Middle frontal gyrus (tissue), 1 donor: Measurements from ENCODE around the gene INTS3.
"Not testable (repeated sequence)": the region's sequence is repeated elsewhere in the genome, so short reads cannot be mapped to it uniquely, and the experiment has no call there.

ENCODE experiments used
- DNase-seq: peaks from one replicate; pipeline ENCODE4 v3.0.0-alpha.2; 2015; ENCODE audit warnings: low spot score; ENCODE audit errors: extremely low spot score

Gene INTS3

DNA sequence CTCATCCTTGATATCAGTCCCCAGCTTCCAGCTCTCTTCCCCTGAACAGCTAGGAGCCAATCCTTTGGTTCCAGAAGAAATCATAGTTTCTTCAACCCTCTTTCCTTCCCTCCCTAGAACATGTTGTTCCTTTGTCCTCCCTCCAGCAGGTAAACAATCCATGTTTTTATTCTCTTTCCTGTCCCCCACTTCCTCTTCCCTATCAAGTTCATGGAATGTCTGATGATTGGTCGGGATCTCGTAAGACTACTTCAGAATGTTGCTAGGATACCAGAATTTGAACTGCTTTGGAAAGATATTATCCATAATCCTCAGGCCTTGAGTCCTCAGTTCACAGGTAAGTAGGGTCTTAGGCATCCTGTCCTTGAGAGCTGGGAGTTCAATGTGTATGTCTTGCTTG is 24.2 kb downstream of the INTS3 start:
- DNase-seq, result no peak

DNA sequence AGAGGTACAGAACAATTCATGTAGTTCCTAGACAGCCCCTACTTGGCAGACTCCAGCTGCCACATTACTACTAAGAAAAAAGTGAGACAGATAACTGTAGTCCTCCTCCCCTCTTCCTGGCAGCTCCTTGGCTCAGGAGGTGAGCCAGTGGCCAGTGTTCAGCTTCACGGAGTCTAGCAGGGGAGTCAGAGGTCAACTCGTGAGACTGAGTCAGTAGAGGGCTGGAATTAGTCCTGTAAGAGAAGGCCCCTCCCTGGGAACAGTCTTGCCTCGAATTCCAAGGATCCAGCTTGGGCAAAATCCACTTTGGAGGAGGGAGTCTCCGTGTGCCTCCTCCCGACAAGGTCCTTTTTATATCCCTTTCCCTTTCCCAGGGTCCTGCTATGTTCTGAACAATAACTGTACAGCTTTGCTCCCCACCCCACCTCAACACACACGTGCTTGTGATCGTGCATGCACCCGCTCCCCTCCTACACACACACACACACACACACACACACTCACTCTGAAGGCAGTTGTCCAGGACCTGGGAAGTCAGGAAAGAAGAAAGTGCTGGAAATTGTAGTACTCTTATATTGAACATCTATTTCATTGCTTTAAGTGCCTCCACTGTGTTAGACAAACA is 24.8 kb downstream of the INTS3 start:
- DNase-seq, result no peak

DNA sequence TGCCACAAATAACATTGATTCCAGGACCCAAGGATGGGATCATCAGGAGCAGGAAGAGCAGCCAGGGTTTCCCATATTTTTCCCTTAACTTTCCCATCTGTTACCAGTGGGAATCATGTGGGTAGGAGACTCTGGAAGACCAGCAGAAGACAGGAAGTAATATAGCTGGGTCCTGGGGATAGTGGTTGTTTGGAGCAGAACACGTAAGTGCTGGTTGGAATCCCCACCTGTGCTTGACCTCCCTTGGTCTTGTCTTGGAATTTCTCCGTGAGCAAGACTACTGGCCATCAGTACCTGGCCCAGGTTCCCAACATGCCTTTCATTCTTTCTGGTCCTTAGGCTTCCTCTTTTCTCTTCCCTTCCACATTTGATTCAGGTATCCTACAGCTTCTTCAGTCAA is 26.4 kb downstream of the INTS3 start:
- no peak for DNase-seq

DNA sequence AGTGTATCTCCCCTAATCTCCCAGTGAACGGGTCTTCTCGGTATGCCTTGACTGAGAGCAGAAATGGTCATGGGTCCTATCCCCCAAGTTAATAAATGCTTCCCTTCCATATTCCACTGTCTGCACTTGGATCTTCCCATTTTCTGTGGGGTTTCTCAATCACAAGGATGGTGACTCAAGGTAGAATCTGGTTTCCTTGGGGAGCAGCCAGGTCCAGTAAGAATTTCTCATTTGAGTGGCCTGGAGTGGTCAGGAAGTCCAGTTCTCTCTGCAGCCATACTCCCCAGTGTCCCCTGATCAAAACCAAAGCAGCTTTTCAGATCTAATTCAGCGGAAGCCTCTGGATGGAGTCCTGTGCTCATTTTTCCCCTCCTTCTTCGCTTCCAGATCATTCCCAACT is 32.6 kb downstream of the INTS3 start:
- DNase-seq, result no peak

DNA sequence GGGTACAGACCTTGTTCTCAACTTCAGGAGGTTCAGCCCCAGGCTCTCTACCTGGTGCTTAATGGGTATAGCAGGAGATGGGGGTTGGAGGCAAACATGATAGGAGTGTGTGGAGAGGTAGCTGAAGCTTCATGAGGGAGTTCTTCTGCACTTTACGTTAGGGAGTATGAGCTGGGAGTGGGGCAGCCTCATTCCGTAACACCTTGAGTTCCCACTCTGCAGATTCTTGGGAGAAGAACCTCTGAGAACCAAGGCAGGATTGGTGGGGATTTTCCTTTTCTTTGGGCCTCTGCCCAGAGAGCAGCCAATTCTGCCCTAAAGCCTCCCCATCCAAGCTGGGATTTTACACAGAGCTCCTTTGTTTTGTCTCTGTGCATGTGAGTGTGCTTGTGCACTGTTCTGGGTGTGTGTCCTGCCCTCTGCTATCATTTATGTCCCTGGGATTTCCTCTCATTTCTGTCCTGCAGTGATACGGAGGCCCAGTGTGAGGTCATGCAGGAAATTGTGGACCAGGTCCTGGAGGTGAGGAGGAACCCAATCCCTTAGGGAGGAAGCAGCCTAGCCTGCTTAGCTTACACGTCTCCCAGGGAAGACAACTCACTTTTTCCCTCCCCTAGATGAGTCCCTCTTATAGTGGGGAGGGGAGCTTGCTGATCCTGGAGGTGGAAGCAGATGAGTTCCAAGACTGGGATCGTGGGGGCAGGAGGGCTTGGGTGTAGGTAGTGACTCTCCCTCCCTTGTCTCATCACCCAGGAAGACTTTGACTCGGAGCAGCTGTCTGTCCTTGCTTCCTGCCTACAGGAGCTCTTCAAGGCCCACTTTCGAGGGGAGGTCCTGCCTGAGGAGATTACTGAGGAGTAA is 35.7 kb downstream of the INTS3 start:
- no peak for DNase-seq

DNA sequence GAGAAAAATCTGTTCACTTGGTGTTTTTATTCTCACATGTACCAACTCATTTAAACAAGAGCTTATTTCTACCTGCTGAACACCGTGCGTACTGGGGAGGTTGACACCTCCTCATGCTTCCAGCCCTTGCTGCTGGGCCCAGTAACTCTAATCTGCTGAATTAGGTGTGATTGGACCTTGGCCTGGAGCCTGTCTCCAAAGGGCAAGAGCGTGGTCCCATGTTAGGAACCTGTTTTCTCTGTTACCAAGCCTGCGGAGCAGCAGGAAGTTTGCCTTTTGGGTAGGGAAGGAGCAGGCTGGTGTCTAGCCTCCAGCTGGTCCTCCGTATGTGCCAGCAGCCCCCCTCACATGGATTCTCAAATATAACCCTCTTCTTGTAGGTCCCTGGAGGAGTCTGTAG is 36.5 kb downstream of the INTS3 start:
- DNase-seq, result no peak

DNA sequence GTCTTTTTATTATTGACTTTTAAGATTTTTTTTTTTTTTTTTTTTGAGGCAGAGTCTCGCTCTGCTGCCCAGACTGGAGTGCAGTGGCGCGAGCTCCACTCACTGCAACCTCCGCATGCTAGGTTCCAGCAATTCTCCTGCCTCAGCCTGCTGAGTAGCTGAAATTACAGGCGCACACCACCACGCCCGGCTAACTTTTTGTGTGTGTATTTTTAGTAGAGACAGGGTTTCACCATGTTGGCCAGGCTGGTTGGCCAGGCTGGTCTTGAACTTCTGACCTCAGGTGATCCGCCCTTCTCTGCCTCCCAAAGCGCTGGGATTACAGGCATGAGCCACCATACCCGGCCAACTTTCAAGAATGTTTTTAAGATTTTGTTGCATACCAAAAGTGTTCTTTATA is 38.8 kb downstream of the INTS3 start:
- not testable (repeated sequence) for DNase-seq

DNA sequence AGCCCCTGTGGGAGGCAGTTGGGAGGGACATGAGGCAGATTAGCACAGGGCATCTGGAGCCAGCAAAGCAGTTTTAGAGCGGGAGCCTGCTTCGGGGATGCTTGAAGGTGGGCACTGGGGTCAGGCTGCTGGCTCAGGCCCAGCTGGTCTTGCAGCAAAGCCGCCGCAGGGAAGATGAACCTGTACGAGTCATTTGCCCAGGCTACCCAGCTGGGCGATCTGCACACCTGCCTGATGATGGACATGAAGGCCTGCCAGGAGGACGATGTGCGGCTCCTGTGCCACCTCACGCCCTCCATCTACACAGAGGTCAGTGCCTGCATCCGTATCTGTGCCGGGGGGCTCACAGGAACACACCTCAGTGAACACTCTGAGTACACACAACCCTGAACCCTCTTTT is 39.7 kb downstream of the INTS3 start:
- no peak for DNase-seq

DNA sequence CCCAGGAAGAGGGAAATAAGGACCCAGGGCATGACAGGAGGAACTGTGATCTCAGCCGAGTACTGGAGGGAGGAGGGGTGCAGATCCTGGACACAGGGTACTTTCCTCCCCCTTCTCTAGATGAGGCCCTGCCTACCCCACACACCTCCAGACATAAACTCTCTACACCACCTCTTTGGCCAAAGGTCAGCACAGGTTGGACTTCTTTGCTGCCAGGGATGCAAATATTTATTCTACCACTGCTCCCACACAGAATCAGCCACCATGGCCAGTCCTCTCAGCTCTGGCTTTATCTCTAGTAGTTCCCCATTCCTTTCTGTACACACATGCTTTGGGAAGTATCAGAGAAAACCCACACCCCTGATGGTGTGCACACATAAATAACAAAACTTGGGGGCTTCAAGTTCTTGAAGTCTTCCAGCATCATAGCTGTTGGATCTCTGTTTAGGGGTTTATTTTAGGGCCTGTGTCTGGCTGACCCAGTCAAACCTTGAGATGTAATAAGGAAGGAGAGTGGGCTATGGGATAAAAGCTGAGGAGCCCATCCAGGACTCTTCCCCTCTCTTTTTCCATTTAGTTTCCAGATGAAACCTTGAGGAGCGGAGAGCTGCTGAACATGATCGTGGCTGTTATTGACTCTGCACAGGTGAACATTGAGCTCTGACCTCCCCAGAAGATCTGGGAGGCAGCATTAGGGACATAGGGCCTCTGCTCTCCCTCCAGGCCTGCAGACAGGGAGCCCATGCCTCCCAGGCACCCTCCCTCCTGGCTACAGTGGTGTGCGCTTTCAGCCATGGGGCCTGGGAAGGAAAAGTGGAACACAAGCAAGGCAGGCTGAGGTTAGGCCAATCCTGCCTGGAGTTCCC is 40.7 kb downstream of the INTS3 start:
- DNase-seq, result no peak

DNA sequence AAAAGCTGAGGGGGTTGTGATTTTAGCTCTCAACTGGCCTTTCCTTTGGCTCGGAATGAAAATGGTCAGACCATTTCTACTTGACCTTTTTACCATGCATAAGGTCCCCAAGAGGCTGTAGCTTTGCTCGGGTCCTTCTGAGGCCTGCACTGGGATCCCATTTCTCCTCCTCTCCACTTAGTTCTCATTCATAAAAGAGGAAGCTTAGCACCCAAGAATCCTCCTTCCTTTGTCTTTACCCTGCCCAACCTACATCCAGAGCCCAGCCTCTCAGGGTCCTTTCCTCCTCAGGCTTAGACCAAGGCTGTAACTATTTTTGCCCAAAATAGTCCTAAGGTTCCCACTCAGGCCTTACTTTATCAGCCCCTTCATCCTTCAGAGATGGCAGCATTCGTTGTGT is 41.4 kb downstream of the INTS3 start:
- DNase-seq, result no peak

DNA sequence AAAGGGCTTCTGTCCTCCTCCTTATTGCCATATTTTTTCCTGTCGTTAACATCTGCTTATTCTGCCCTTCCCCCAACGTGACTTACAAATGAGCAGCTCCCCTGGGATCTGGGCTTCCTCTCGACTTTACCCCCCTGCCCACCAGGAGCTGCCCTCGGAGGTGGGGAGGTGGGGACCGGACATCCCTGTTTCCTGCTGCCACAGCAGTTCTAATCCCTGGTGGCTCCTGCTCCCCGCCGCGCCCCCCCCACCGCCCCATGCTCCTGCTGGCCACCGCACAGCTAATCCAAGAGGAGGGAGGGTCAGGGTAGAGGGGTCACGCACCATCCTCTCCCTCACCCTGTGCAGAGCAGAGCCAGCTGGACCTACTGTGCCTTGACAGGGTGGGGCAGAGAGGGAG is 42.9 kb downstream of the INTS3 start:
- DNase-seq, result no peak

DNA sequence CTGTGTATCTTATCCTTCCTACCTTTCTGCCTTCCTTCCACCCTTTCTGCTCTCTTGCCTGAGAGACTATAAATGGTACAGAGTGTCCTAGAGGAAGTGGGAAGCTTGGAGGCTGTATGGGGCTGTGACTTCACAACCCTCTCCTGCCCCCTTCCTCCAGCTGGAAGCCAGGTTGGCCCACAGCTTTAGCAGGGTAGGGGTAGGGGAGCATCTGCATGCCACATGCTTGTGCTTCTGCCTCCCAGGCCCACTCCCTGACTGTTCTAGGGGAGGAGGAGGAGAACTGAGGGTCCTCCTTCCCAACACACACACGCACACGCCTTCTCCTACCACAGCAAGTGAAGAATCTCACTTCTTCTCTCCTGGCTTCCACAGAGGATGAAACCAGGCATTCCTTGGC is 43.4 kb downstream of the INTS3 start:
- DNase-seq, result no peak

DNA sequence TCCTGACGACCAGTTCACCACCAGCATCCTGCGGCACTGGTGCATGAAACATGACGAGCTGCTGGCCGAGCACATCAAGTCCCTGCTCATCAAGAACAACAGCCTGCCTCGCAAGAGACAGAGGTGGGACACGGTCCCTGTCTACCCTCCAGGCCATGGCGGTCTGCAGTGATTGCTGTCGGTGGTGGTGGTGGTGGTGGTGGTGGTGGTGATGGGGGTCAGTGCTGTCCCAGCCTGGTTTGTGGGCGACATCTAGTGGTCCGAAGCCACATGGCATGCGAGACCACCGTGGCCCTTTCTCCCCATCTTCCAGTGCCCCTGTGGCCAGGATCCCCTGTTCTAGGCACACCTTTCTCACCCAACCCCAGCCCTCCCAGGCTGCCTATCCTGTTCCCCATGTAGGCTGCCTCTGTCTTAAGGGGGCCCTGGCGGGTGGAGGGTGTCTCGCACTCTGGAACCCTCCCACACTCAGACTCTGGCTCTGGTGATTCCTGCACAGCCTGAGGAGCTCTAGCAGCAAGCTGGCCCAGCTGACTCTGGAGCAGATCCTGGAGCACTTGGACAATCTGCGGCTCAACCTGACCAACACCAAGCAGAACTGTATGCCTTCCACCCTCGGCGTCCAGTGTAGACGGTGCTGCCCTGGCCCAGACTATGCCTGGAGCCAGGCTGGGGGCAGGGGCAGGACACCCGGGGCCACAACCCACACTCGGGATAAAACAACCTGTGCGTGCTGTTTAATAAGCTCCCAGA is 44.2 kb downstream of the INTS3 start:
- DNase-seq, result no peak

DNA sequence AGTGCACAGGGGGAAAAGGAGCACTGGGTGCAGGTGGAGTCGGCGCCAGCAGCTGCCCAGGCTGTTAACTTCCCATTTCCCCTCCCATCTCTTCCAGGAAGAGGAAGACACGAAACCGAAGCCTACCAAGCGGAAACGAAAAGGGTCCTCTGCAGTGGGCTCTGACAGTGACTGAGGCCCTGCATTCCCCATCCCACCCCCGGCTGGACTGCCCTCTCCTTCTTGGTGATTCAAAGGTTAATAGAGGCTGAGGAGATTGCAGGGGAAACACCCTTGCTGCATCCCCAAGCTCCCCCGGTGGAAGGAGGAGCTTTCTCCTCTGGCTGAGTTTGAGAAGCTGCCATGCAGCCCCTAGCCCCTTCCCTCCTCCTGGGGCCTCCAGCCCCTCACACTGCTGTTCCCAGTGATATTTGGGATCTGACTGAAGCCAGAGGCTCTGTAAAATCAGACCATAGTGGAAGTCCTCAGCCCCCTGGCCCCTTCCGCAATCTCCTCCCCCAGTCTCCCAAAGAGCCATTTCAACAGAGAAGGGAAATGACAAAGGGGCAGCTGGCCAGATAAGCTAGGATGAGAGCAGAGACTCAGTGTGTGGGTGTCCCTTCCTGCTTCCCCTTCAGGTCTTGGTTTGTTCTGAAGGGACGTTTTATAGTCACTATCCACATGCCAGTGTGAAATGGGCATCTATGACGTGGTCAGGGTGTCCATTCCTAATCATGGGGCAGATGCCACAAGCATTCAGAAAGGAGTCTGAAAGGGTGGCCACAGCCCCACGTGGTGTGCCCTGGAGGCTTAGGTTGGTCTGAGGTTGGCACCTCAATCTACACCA is 45.5 kb downstream of the INTS3 start:
- no peak for DNase-seq

DNA sequence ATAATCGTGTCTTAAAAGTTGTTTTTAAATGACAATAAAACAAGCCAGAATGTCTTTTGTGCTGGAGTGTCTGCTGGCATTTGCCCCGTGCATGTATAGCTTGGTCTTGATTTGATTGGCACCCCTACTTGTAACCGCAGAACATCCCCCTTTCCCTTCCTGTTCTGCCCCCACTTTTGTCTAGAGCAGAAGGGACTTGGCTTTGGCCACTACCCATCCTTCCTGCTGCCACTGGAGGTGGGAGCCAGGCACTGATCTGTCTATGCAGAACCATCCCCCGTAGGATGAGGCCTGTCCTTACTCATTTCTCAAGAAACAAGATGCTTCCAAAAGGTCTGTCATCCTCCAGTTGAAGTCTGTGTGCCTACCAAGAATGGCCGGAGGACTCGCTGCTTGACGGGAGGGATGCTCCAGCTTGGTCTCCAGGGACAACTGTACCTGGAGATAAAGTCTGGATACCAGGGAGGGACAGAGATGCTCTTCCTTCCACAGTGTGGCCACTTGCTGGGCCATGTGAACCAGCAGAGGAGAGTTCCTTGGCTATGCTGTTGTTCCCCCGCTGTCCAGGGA is 46.3 kb downstream of the INTS3 start:
- DNase-seq, result no peak

DNA sequence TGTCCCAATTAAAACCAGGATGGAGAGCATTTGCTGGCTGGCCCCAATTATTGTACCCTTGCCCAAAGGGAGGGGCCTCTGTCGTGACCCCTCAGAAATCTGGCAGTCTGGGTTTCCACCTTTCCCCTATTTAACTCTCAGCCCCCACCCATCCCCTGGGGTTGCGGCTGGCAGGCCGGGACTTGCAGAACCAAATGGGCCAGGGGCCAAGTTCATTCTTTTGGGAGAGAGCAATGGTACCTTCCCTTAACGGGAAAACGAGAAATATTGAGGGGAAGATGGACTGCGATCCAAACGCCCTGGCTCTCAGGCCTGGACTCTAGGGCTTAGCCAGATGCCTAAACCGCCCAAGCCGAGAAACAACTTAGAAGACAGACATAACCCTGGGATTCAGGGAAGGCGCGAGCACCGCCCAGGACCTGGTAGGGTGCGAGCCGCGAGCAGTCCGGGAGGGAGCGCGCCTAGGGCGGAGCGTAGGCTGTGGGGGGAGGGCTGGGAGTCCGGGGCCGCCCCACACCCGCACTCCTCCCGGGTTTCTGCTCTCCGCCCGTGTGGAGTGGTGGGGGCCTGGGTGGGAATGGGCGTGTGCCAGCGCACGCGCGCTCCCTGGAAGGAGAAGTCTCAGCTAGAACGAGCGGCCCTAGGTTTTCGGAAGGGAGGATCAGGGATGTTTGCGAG is 47.1 kb downstream of the INTS3 start, which contains the start of gene SLC27A3:
TSS of gene SLC27A3 (plus strand) at position 628 of the 678 bp plus-strand sequence. CDS start 91 bp downstream, outside the sequence.
- no peak for DNase-seq

DNA sequence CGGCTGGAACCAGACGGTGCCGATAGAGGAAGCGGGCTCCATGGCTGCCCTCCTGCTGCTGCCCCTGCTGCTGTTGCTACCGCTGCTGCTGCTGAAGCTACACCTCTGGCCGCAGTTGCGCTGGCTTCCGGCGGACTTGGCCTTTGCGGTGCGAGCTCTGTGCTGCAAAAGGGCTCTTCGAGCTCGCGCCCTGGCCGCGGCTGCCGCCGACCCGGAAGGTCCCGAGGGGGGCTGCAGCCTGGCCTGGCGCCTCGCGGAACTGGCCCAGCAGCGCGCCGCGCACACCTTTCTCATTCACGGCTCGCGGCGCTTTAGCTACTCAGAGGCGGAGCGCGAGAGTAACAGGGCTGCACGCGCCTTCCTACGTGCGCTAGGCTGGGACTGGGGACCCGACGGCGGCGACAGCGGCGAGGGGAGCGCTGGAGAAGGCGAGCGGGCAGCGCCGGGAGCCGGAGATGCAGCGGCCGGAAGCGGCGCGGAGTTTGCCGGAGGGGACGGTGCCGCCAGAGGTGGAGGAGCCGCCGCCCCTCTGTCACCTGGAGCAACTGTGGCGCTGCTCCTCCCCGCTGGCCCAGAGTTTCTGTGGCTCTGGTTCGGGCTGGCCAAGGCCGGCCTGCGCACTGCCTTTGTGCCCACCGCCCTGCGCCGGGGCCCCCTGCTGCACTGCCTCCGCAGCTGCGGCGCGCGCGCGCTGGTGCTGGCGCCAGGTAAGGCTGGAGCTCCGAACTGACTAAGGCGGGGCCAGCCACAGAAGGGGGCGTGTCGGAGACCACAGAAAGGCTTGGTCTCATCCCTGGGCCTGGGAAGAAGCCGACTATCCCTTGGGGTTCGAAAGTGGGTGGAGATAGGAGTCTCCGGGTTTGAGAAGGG is 47.8 kb downstream of the INTS3 start:
- no peak for DNase-seq

DNA sequence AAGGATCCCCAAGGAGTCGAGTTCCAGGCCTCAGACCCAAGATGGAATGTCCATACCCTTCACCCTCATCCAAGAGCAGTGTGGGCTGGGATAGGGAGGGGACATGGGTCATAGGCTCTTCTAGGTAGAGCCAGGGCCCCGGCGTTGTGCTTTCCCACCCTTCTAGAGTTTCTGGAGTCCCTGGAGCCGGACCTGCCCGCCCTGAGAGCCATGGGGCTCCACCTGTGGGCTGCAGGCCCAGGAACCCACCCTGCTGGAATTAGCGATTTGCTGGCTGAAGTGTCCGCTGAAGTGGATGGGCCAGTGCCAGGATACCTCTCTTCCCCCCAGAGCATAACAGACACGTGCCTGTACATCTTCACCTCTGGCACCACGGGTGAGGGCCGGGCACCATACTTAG is 48.5 kb downstream of the INTS3 start:
- DNase-seq, result no peak
